Motor neuron (in vitro differentiated cells): ENCODE results near the gene ABLIM1. TPM values are rescaled to one million over a fixed set of nuclear protein-coding genes. Genes with fewer than 3 reads are reported as not detected.

Experiments
- ATAC-seq, 8 experiments: fragments of 200-7000 bp; cut with Tn5 transposase; replicated peaks in 6 of 8; 2 replicates each; pipeline ENCODE4 v1.8.0; 2021; ENCODE audit warnings: mild to moderate bottlenecking in 8 of 8, moderate library complexity in 8 of 8
- H3K27ac ChIP-seq, 2 donors: fragments of 250-450 bp; sonication (Bioruptor Pico); 2 replicates each; pipeline ENCODE4 v1.9.0; 2021; ENCODE audit warnings: antibody characterized with exemption in 2 of 2, mild to moderate bottlenecking in 2 of 2, moderate library complexity in 1 of 2
- H3K4me1 ChIP-seq, 2 donors: fragments of 250-450 bp; sonication (Bioruptor Pico); replicated peaks in 1 of 2; 2 replicates each; pipeline ENCODE4 v1.6.1; 2021; ENCODE audit warnings: antibody characterized with exemption in 2 of 2, mild to moderate bottlenecking in 2 of 2, moderate library complexity in 1 of 2
- H3K4me3 ChIP-seq, 5 donors: fragments of 250-450 bp; sonication (Bioruptor Pico); 2 replicates each; pipeline ENCODE4 v1.9.0; 2021; ENCODE audit warnings: antibody characterized with exemption in 5 of 5, mild to moderate bottlenecking in 5 of 5, moderate library complexity in 4 of 5
- WGBS, 10 experiments: fragments of 450-650 bp; shearing (Covaris generic); methylation state at CpG; one replicate each; pipeline ENCODE4 v1.0.0; 2022; 5-methylcytosine and 5-hydroxymethylcytosine counted together
- in situ Hi-C, 9 experiments: fragments of 400-800 bp; cut with MboI; loops; one replicate each; pipeline ENCODE4 v1.15.0; 2021; ENCODE audit warnings: low sequenced_read_pairs in 9 of 9, low pct_unique_long_range_greater_than_20kb in 2 of 9; ENCODE audit not compliant: unreplicated experiment in 9 of 9
- total RNA-seq, 8 experiments: library from RNA; unstranded; fragments of 300-600 nt; gene quantifications; 2 replicates each; pipeline versions ENCODE4 v1.2.3 to v1.2.4, GENCODE V29; 2022

ABLIM1 gene
- total RNA-seq, 8 experiments from 2014 or later, result 14.2 to 129 (median 32.4) TPM

- Histone ChIP-seq H3K4me1 (no peaks in the 10 kb centered on the region), H3K4me3 (no peak overlapping the region), H3K27ac (no peak overlapping the region)
- in situ Hi-C loops, result no loop called here
- 67 to 100% (median 83%) methylated on average over 1 of the region's 1 CpG; no CpG with 5 or more reads in 2 of the 10 experiments for WGBS, 10 experiments
- no peak for ATAC-seq
Measured at GRCh38 chr10:114441107-114441506, 217.0 kb downstream of the ABLIM1 start.

GRCh38 chr10:114437473-114438292 lies 220.4 kb downstream of the ABLIM1 start:
- peak in 3 of 8 experiments; percentile 42 to 64 (median 47) for ATAC-seq
- WGBS, 10 experiments, result 40 to 95% (median 77%) methylated on average over 1 to 8 of the region's 9 CpGs
- Histone ChIP-seq H3K27ac (no peak overlapping the region), H3K4me1 (no peaks in the 10 kb centered on the region), H3K4me3 (no peak overlapping the region)
- in situ Hi-C loops, result no loop called here

GRCh38 chr10:114436941-114437340 lies 221.1 kb downstream of the ABLIM1 start:
- Histone ChIP-seq H3K27ac (no peak overlapping the region), H3K4me3 (no peak overlapping the region), H3K4me1 (no peaks in the 10 kb centered on the region)
- in situ Hi-C loops, result no loop called here
- ATAC-seq, result no peak
- WGBS, 10 experiments, result 63 to 100% (median 91%) methylated on average over 1 to 2 of the region's 2 CpGs; no CpG with 5 or more reads in 1 of the 10 experiments

- WGBS, 10 experiments, result 56 to 100% (median 91%) methylated on average over 1 to 4 of the region's 4 CpGs; no CpG with 5 or more reads in 1 of the 10 experiments
- no peak for ATAC-seq
- in situ Hi-C loops, result no loop called here
- Histone ChIP-seq H3K27ac (no peak overlapping the region), H3K4me3 (no peak overlapping the region), H3K4me1 (no peaks in the 10 kb centered on the region)
Measured at GRCh38 chr10:114432566-114433093, 225.4 kb downstream of the ABLIM1 start.

GRCh38 chr10:114431414-114432135 lies 226.5 kb downstream of the ABLIM1 start:
- peaks cover 0 to 8% of the 10 kb centered on the region in 2 donors for H3K4me1 ChIP-seq
- in situ Hi-C loops, result no loop called here
- H3K4me3 ChIP-seq, result no peak overlapping the region
- WGBS, 10 experiments, result 57 to 100% (median 90%) methylated on average over 1 to 3 of the region's 4 CpGs; no CpG with 5 or more reads in 1 of the 10 experiments
- H3K27ac ChIP-seq, result no peak overlapping the region
- ATAC-seq, result no peak

- H3K4me3 ChIP-seq, result no peak overlapping the region
- ATAC-seq, result no peak
- no peak overlapping the region for H3K27ac ChIP-seq
- in situ Hi-C loops, result no loop called here
- WGBS, 10 experiments, result 73 to 100% (median 87%) methylated on average over 1 to 12 of the region's 12 CpGs
- peaks cover 0 to 8% of the 10 kb centered on the region in 2 donors for H3K4me1 ChIP-seq
Measured at GRCh38 chr10:114430688-114431413, 227.2 kb downstream of the ABLIM1 start.

- ATAC-seq, result no peak
- in situ Hi-C loops, result no loop called here
- H3K4me1 ChIP-seq, result peaks cover 0 to 8% of the 10 kb centered on the region in 2 donors
Measured at GRCh38 chr10:114429581-114430335, 228.3 kb downstream of the ABLIM1 start.

GRCh38 chr10:114427124-114427852 lies 230.8 kb downstream of the ABLIM1 start:
- peaks cover 0 to 8% of the 10 kb centered on the region in 2 donors for H3K4me1 ChIP-seq
- in situ Hi-C loops, result no loop called here
- 40 to 100% (median 80%) methylated on average over 1 to 4 of the region's 9 CpGs; no CpG with 5 or more reads in 1 of the 10 experiments for WGBS, 10 experiments
- peak in 6 of 8 experiments; percentile 37 to 95 (median 80) for ATAC-seq
- H3K4me3 ChIP-seq, result no peak overlapping the region
- H3K27ac ChIP-seq, result no peak overlapping the region

More at GRCh38 chr10:114429581-114430335, 228.3 kb downstream of the ABLIM1 start:
- WGBS, 10 experiments, result 63 to 100% (median 99%) methylated on average over 1 to 8 of the region's 9 CpGs; no CpG with 5 or more reads in 4 of the 10 experiments
- Histone ChIP-seq H3K4me3 (no peak overlapping the region), H3K27ac (no peak overlapping the region)

GRCh38 chr10:114426476-114426875 lies 231.6 kb downstream of the ABLIM1 start:
- WGBS, 10 experiments, result 0 to 83% (median 67%) methylated on average over 1 to 5 of the region's 5 CpGs; no CpG with 5 or more reads in 2 of the 10 experiments
- H3K4me3 ChIP-seq, result no peak overlapping the region
- no peak overlapping the region for H3K27ac ChIP-seq
- peaks cover 0 to 8% of the 10 kb centered on the region in 2 donors for H3K4me1 ChIP-seq
- no peak for ATAC-seq
- in situ Hi-C loops, result no loop called here

- ATAC-seq, result peak in 1 of 8 experiments; percentile 25
- in situ Hi-C loops, result loop anchor here in 2 of 9 experiments (25.0 kb wide), 1 partner anchor 109 kb away; no protein-coding TSS in a partner anchor
- WGBS, 10 experiments, result 40 to 100% (median 80%) methylated on average over 1 to 4 of the region's 4 CpGs; no CpG with 5 or more reads in 1 of the 10 experiments
- no peak overlapping the region for H3K4me3 ChIP-seq
- H3K27ac ChIP-seq, result no peak overlapping the region
- no peaks in the 10 kb centered on the region for H3K4me1 ChIP-seq
Measured at GRCh38 chr10:114420811-114421485, 237.1 kb downstream of the ABLIM1 start.

- ATAC-seq, result no peak
- H3K4me1 ChIP-seq, result no peaks in the 10 kb centered on the region
- WGBS, 10 experiments, result 60 to 80% (median 64%) methylated on average over 1 of the region's 1 CpG; no CpG with 5 or more reads in 5 of the 10 experiments
- no peak overlapping the region for H3K4me3 ChIP-seq
- no peak overlapping the region for H3K27ac ChIP-seq
- in situ Hi-C loops, result loop anchor here in 2 of 9 experiments (25.0 kb wide), 1 partner anchor 106 kb away; no protein-coding TSS in a partner anchor
Measured at GRCh38 chr10:114418109-114418508, 240.0 kb downstream of the ABLIM1 start.
